ENCODE measurements around the gene TBCA. TPM values are rescaled to one million over a fixed set of nuclear protein-coding genes. Genes with fewer than 3 reads are reported as not detected.

The TBCA gene
- polyA plus RNA-seq, 1 experiment, result 192 TPM

GRCh38 chr5:77806213-77806843 is 30.2 kb upstream of the TBCA start:
- H3K27me3 ChIP-seq (ENCODE audit: control insufficient read depth, insufficient read depth, low read length), result peaks cover 2% of the 10 kb centered on the region
- ChIA-PET CTCF (interaction anchor here (0.6 to 0.7 kb wide), 4 partner anchors 8 to 96 kb away, joined by 3 to 4 read pairs (median 4); no protein-coding TSS in a partner anchor), POLR2A (interaction anchor here (0.6 kb wide), 2 partner anchors 519 to 1016 kb away, joined by 3 read pairs; no protein-coding TSS in a partner anchor)
- no peak for TF ChIP-seq CTCF (IDR thresholded peaks at IDR 0.05; ENCODE audit: low read depth, low read length)
- H3K4me3 ChIP-seq (ENCODE audit: low read depth, low read length), result no peak overlapping the region; the same call in 1 of the 2 replicates
- H3K27ac ChIP-seq (ENCODE audit: low read depth, low read length), result no peak overlapping the region
- DNase-seq (ENCODE audit: low read depth, low spot score), result no peak
- peaks cover 6% of the 10 kb centered on the region; the same call in 1 of the 2 replicates for H3K9me3 ChIP-seq (ENCODE audit: control insufficient read depth, insufficient read depth, low read length)

GRCh38 chr5:77798456-77798855 is 22.3 kb upstream of the TBCA start:
- DNase-seq (ENCODE audit: low read depth, low spot score), result no peak
- ChIA-PET CTCF (interaction anchor here (0.6 kb wide), 1 partner anchor 91 kb away, joined by 4 read pairs; no protein-coding TSS in a partner anchor), POLR2A (interaction anchor here (0.8 kb wide), 1 partner anchor 182 kb away, joined by 4 read pairs; no protein-coding TSS in a partner anchor)
- no peak for TF ChIP-seq CTCF (IDR thresholded peaks at IDR 0.05; ENCODE audit: low read depth, low read length)
- Histone ChIP-seq H3K4me3 (ENCODE audit: low read depth, low read length) (no peak overlapping the region), H3K9me3 (ENCODE audit: control insufficient read depth, insufficient read depth, low read length) (no peaks in the 10 kb centered on the region), H3K27ac (ENCODE audit: low read depth, low read length) (no peak overlapping the region), H3K27me3 (ENCODE audit: control insufficient read depth, insufficient read depth, low read length) (peaks cover 5% of the 10 kb centered on the region)

- Histone ChIP-seq H3K27ac (ENCODE audit: low read depth, low read length) (no peak overlapping the region), H3K9me3 (ENCODE audit: control insufficient read depth, insufficient read depth, low read length) (no peaks in the 10 kb centered on the region), H3K27me3 (ENCODE audit: control insufficient read depth, insufficient read depth, low read length) (peaks cover 5% of the 10 kb centered on the region), H3K4me3 (ENCODE audit: low read depth, low read length) (no peak overlapping the region)
- no peak for DNase-seq (ENCODE audit: low read depth, low spot score)
- TF ChIP-seq CTCF (IDR thresholded peaks at IDR 0.05; ENCODE audit: low read depth, low read length), result no peak
- POLR2A ChIA-PET, result interaction anchor here (0.6 kb wide), 1 partner anchor 549 kb away, joined by 3 read pairs; no protein-coding TSS in a partner anchor
- CTCF ChIA-PET, result no interaction called here
These were observed 21.0 kb upstream of the TBCA start for GRCh38 chr5:77797136-77797535.

- POLR2A ChIA-PET, result no interaction called here
- CTCF ChIA-PET, result no interaction called here
- Histone ChIP-seq H3K9me3 (ENCODE audit: control insufficient read depth, insufficient read depth, low read length) (no peaks in the 10 kb centered on the region), H3K27ac (ENCODE audit: low read depth, low read length) (no peak overlapping the region), H3K27me3 (ENCODE audit: control insufficient read depth, insufficient read depth, low read length) (peaks cover 11% of the 10 kb centered on the region), H3K4me3 (ENCODE audit: low read depth, low read length) (no peak overlapping the region)
- DNase-seq (ENCODE audit: low read depth, low spot score), result no peak
- no peak for TF ChIP-seq CTCF (IDR thresholded peaks at IDR 0.05; ENCODE audit: low read depth, low read length)
These were observed 19.7 kb upstream of the TBCA start for GRCh38 chr5:77795846-77796245.

GRCh38 chr5:77795268-77795667 is 19.1 kb upstream of the TBCA start:
- Histone ChIP-seq H3K9me3 (ENCODE audit: control insufficient read depth, insufficient read depth, low read length) (no peaks in the 10 kb centered on the region), H3K27me3 (ENCODE audit: control insufficient read depth, insufficient read depth, low read length) (peaks cover 12% of the 10 kb centered on the region), H3K27ac (ENCODE audit: low read depth, low read length) (no peak overlapping the region), H3K4me3 (ENCODE audit: low read depth, low read length) (no peak overlapping the region)
- TF ChIP-seq CTCF (IDR thresholded peaks at IDR 0.05; ENCODE audit: low read depth, low read length), result no peak
- ChIA-PET POLR2A (no interaction called here), CTCF (no interaction called here)
- DNase-seq (ENCODE audit: low read depth, low spot score), result no peak
